Measurements from ENCODE around the gene HSPA12A.

Gene HSPA12A

GRCh38 chr10:116669832-116670644, 72.3 kb downstream of the HSPA12A start:
- TF ChIP-seq YY1 (tag by site-specific recombination; IDR thresholded peaks at IDR 0.05) (no peak), PRDM4 (tag by site-specific recombination; IDR thresholded peaks at IDR 0.05) (no peak), ZNF24 (tag by site-specific recombination; IDR thresholded peaks at IDR 0.05) (no peak), ZNF366 (tag by site-specific recombination; conservative IDR thresholded peaks at IDR 0.05) (no peak)
- TF ChIP-seq, protein P1, sequence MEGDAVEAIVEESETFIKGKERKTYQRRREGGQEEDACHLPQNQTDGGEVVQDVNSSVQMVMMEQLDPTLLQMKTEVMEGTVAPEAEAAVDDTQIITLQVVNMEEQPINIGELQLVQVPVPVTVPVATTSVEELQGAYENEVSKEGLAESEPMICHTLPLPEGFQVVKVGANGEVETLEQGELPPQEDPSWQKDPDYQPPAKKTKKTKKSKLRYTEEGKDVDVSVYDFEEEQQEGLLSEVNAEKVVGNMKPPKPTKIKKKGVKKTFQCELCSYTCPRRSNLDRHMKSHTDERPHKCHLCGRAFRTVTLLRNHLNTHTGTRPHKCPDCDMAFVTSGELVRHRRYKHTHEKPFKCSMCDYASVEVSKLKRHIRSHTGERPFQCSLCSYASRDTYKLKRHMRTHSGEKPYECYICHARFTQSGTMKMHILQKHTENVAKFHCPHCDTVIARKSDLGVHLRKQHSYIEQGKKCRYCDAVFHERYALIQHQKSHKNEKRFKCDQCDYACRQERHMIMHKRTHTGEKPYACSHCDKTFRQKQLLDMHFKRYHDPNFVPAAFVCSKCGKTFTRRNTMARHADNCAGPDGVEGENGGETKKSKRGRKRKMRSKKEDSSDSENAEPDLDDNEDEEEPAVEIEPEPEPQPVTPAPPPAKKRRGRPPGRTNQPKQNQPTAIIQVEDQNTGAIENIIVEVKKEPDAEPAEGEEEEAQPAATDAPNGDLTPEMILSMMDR (tag by site-specific recombination; IDR thresholded peaks at IDR 0.05): no peak
- POLR2A ChIA-PET: no interaction called here
- H3K27ac ChIP-seq (ENCODE audit: extremely low read depth, low read depth, low read length): no peak overlapping the region
- no peaks in the 10 kb centered on the region for H3K9me3 ChIP-seq (ENCODE audit: control insufficient read depth, insufficient read depth, low read depth, low read length)
- H3K36me3 ChIP-seq (ENCODE audit: control insufficient read depth in 2 of 2, insufficient read depth in 1 of 2, low read length in 2 of 2): peaks cover 0 to 38% of the 10 kb centered on the region in 2 experiments; a peak in 1 of 3 replicates
- CTCF ChIA-PET: interaction anchor here (0.8 to 3.5 kb wide), 3 partner anchors 12 to 498 kb away, joined by 5 to 18 read pairs (median 5); no protein-coding TSS in a partner anchor
- H3K4me3 ChIP-seq (ENCODE audit: low read depth, low read length): peak overlapping the region; percentile 32
- peaks cover 3% of the 10 kb centered on the region; the same call in 1 of the 2 replicates for H3K4me1 ChIP-seq (ENCODE audit: control insufficient read depth, insufficient read depth, low read length)

DNA sequence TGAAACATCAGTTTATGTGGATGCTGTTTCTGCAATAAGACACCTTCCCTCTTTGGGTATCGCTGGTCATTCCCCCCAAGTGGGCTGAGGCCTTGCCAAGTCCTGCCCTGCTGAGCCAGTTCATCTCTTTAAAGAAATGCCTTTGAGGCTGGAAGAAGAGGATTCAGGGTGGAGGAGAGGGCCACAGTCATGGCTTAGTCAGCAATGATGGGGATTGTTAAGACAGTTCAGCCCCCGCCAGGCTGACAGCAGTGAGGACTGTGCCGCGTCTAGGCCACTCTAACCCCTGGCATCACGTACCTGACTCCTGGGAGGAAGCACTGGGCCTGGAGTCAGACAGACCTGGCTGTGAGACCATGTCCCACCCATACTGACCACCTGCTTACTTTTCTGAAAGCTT, 73.3 kb downstream of the HSPA12A start:
- CTCF ChIA-PET: interaction anchor here (0.6 kb wide), 1 partner anchor 32 kb away, joined by 4 read pairs; no protein-coding TSS in a partner anchor
- Histone ChIP-seq H3K4me1 (ENCODE audit: control insufficient read depth, insufficient read depth, low read length) (peaks cover 3% of the 10 kb centered on the region; the same call in 1 of the 2 replicates), H3K9me3 (ENCODE audit: control insufficient read depth, insufficient read depth, low read depth, low read length) (no peaks in the 10 kb centered on the region), H3K36me3 (ENCODE audit: control insufficient read depth in 2 of 2, insufficient read depth in 1 of 2, low read length in 2 of 2) (peaks cover 0 to 38% of the 10 kb centered on the region in 2 experiments; a peak in 1 of 3 replicates), H3K4me3 (ENCODE audit: low read depth, low read length) (no peak overlapping the region), H3K27ac (ENCODE audit: extremely low read depth, low read depth, low read length) (no peak overlapping the region)
- TF ChIP-seq ZNF214 (tag by site-specific recombination; IDR thresholded peaks at IDR 0.05; ENCODE audit: borderline replicate concordance) (no peak), ZNF423 (tag by site-specific recombination; IDR thresholded peaks at IDR 0.05) (no peak), ZNF701 (tag by site-specific recombination; IDR thresholded peaks at IDR 0.05) (no peak), ZNF777 (tag by site-specific recombination; IDR thresholded peaks at IDR 0.05; ENCODE audit: borderline replicate concordance) (no peak), ZNF433 (tag by site-specific recombination; IDR thresholded peaks at IDR 0.05; ENCODE audit: low read depth) (no peak), KLF9 (tag by site-specific recombination; IDR thresholded peaks at IDR 0.05; ENCODE audit: low read depth) (no peak), ZNF341 (tag by site-specific recombination; IDR thresholded peaks at IDR 0.05; ENCODE audit: low read depth) (no peak), SCRT2 (tag by site-specific recombination; IDR thresholded peaks at IDR 0.05) (no peak), TRIM28 (IDR thresholded peaks at IDR 0.05; ENCODE audit: borderline replicate concordance, low read length) (no peak), ZEB2 (tag by site-specific recombination; IDR thresholded peaks at IDR 0.05) (no peak), ZBTB17 (tag by site-specific recombination; IDR thresholded peaks at IDR 0.05) (no peak), ZNF707 (tag by site-specific recombination; IDR thresholded peaks at IDR 0.05) (no peak), SP2 (tag by site-specific recombination; IDR thresholded peaks at IDR 0.05) (no peak), ZNF560 (tag by site-specific recombination; IDR thresholded peaks at IDR 0.05; ENCODE audit: borderline replicate concordance) (no peak)
- POLR2A ChIA-PET: no interaction called here

All from HEK293 (cell line).